GM12891 (cell line): ENCODE measurements around the gene MSRB3.

ENCODE experiments used
- POLR2A ChIP-seq: IDR thresholded peaks from 2 replicates; pipeline ENCODE4 v1.6.1; 2011; ENCODE audit warnings: low read depth, low read length, control low read depth
- TAF1 ChIP-seq: IDR thresholded peaks from 2 replicates; pipeline ENCODE4 v1.6.1; 2011; ENCODE audit warnings: low read depth, low read length, control low read depth

DNA sequence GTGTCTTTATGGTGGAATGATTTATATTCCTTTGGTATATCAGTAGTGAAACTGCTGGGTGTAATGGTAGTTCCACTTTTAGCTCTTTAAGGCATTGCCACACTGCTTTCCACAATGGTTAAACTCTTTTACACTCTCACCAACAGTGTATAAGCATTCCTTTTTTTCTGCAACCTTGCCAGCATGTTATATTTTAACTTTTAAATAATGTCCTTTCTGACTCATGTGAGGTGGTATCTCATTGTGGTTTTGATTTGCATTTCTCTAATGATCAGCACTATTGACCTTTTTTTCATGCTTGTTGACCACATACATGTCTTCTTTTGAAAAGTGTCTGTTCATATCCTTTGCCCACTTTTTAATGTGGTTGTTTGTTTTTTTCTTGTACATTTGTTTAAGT, 142.5 kb downstream of the MSRB3 start:
- TF ChIP-seq POLR2A: no peak
- no peak for TF ChIP-seq TAF1
